ENCODE data around the gene ZNF554. TPM values are rescaled to one million over a fixed set of nuclear protein-coding genes. Genes with fewer than 3 reads are reported as not detected.

ZNF554 gene
- total RNA-seq, 1 experiment from 2014 or later = 3.3 TPM

GRCh38 chr19:2813235-2814160, 6.2 kb upstream of the ZNF554 start:
- Histone ChIP-seq H3K36me3 (ENCODE audit: low read depth) (no peaks in the 10 kb centered on the region), H3K9me2 (ENCODE audit: insufficient read depth) (no peaks in the 10 kb centered on the region), H4K20me1 (ENCODE audit: insufficient read depth) (no peaks in the 10 kb centered on the region), H3K4me3 (no peak overlapping the region), H3K27ac (no peak overlapping the region), H3K79me2 (ENCODE audit: low read depth) (no peaks in the 10 kb centered on the region), H3F3A (ENCODE audit: insufficient read depth, low read depth) (peaks cover 4% of the 10 kb centered on the region; the same call in 1 of the 2 replicates), H3K4me1 (replicated peaks; ENCODE audit: insufficient read depth) (no peaks in the 10 kb centered on the region), H3K9me3 (ENCODE audit: insufficient read depth, low read depth) (no peaks in the 10 kb centered on the region), H3K4me2 (no peak overlapping the region), H3K27me3 (ENCODE audit: insufficient read depth, low read depth) (no peaks in the 10 kb centered on the region), H2AFZ (no peak overlapping the region)
- TF ChIP-seq CTCF (conservative IDR thresholded peaks at IDR 0.05) = no peak
- no peak for TF ChIP-seq EZH2 (IDR thresholded peaks at IDR 0.05; ENCODE audit: low read depth)
- ChIA-PET CTCF (no interaction called here), POLR2A (ENCODE audit: unreplicated experiment) (no interaction called here)
- intact Hi-C loops (cut with micrococcal nuclease; ENCODE audit: unreplicated experiment) = no loop called here
- no peak for DNase-seq
- no TSS peak for BruUV-seq (replicated peaks)

- no peaks in the 10 kb centered on the region for H4K20me1 ChIP-seq (ENCODE audit: insufficient read depth)
- no peaks in the 10 kb centered on the region for H3K4me1 ChIP-seq (replicated peaks; ENCODE audit: insufficient read depth)
- TF ChIP-seq EZH2 (IDR thresholded peaks at IDR 0.05; ENCODE audit: low read depth) (no peak), CTCF (conservative IDR thresholded peaks at IDR 0.05) (no peak)
- no peak overlapping the region for H3K27ac ChIP-seq
- no peak overlapping the region for H3K4me2 ChIP-seq
- peaks cover 4% of the 10 kb centered on the region; the same call in 1 of the 2 replicates for H3F3A ChIP-seq (ENCODE audit: insufficient read depth, low read depth)
- H3K4me3 ChIP-seq = no peak overlapping the region
- no peaks in the 10 kb centered on the region for H3K9me2 ChIP-seq (ENCODE audit: insufficient read depth)
- no peak for DNase-seq
- POLR2A ChIA-PET (ENCODE audit: unreplicated experiment) = no interaction called here
- intact Hi-C loops (cut with micrococcal nuclease; ENCODE audit: unreplicated experiment) = no loop called here
- no peak overlapping the region for H2AFZ ChIP-seq
- no peaks in the 10 kb centered on the region for H3K9me3 ChIP-seq (ENCODE audit: insufficient read depth, low read depth)
- CTCF ChIA-PET = no interaction called here
- H3K36me3 ChIP-seq (ENCODE audit: low read depth) = no peaks in the 10 kb centered on the region
- H3K27me3 ChIP-seq (ENCODE audit: insufficient read depth, low read depth) = no peaks in the 10 kb centered on the region
- BruUV-seq (replicated peaks) = no TSS peak
- H3K79me2 ChIP-seq (ENCODE audit: low read depth) = no peaks in the 10 kb centered on the region
Observed at GRCh38 chr19:2814426-2814825, 5.2 kb upstream of the ZNF554 start.

- TF ChIP-seq CTCF (conservative IDR thresholded peaks at IDR 0.05) (no peak), EZH2 (IDR thresholded peaks at IDR 0.05; ENCODE audit: low read depth) (no peak)
- Histone ChIP-seq H3K27ac (no peak overlapping the region), H3K79me2 (ENCODE audit: low read depth) (no peaks in the 10 kb centered on the region), H4K20me1 (ENCODE audit: insufficient read depth) (no peaks in the 10 kb centered on the region), H3K27me3 (ENCODE audit: insufficient read depth, low read depth) (no peaks in the 10 kb centered on the region), H3K9me2 (ENCODE audit: insufficient read depth) (no peaks in the 10 kb centered on the region), H3K36me3 (ENCODE audit: low read depth) (no peaks in the 10 kb centered on the region), H3K4me3 (no peak overlapping the region), H3K4me1 (replicated peaks; ENCODE audit: insufficient read depth) (no peaks in the 10 kb centered on the region), H2AFZ (no peak overlapping the region), H3K4me2 (no peak overlapping the region), H3F3A (ENCODE audit: insufficient read depth, low read depth) (peaks cover 4% of the 10 kb centered on the region; the same call in 1 of the 2 replicates), H3K9me3 (ENCODE audit: insufficient read depth, low read depth) (no peaks in the 10 kb centered on the region)
- ChIA-PET CTCF (no interaction called here), POLR2A (ENCODE audit: unreplicated experiment) (no interaction called here)
- DNase-seq = no peak
- intact Hi-C loops (cut with micrococcal nuclease; ENCODE audit: unreplicated experiment) = no loop called here
- BruUV-seq (replicated peaks) = no TSS peak
Observed at GRCh38 chr19:2815191-2815614, 4.5 kb upstream of the ZNF554 start.

Data from PC-9 (cell line).